ENCODE data around the gene FAF1. TPM values are rescaled to one million over a fixed set of nuclear protein-coding genes. Genes with fewer than 3 reads are reported as not detected.
A peak's percentile ranks its signal among the peaks of the same experiment; 100 is the strongest.

Gene FAF1
- total RNA-seq, 4 donors from 2014 or later: 60.4 to 89.0 (median 67.8) TPM

GRCh38 chr1:50979937-50980336 is 19.9 kb upstream of the FAF1 start:
- peak overlapping the region; percentile 70 to 89 for H3K4me3 ChIP-seq
- H3K4me1 ChIP-seq: peaks cover 0 to 53% (median 0%) of the 10 kb centered on the region in 3 donors
- WGBS, 2 donors (ENCODE audit: low coverage in 1 of 2): 46 to 67% methylated on average over 1 of the region's 1 CpG
- no peaks in the 10 kb centered on the region for H3K9me3 ChIP-seq
- no peaks in the 10 kb centered on the region for H3K27me3 ChIP-seq
- peak overlapping the region; percentile 98 to 99 (median 98) for H3K27ac ChIP-seq
- no peak for ATAC-seq
- H3K36me3 ChIP-seq: no peaks in the 10 kb centered on the region
- TF ChIP-seq POLR2A (IDR thresholded peaks at IDR 0.05) (no peak), CTCF (IDR thresholded peaks at IDR 0.05) (no peak), EP300 (IDR thresholded peaks at IDR 0.05) (no peak), POLR2AphosphoS5 (IDR thresholded peaks at IDR 0.05) (no peak)

- peak overlapping the region; percentile 98 to 99 (median 98) for H3K27ac ChIP-seq
- TF ChIP-seq EP300 (IDR thresholded peaks at IDR 0.05) (no peak), POLR2A (IDR thresholded peaks at IDR 0.05) (peak in 1 of 2 donors; percentile 6)
- no peaks in the 10 kb centered on the region for H3K27me3 ChIP-seq
- peak overlapping the region; percentile 70 to 89 for H3K4me3 ChIP-seq
- H3K36me3 ChIP-seq: no peaks in the 10 kb centered on the region
- no peaks in the 10 kb centered on the region for H3K9me3 ChIP-seq
- H3K4me1 ChIP-seq: peaks cover 0 to 56% (median 0%) of the 10 kb centered on the region in 3 donors
- ATAC-seq: no peak
- WGBS, 2 donors (ENCODE audit: low coverage in 1 of 2): 16 to 22% methylated on average over 7 to 10 of the region's 10 CpGs
These were observed 19.1 kb upstream of the FAF1 start for GRCh38 chr1:50978852-50979781.

- H3K36me3 ChIP-seq: no peaks in the 10 kb centered on the region
- peak overlapping the region; percentile 70 to 89 for H3K4me3 ChIP-seq
- peak; percentile 87 for ATAC-seq
- TF ChIP-seq CTCF (IDR thresholded peaks at IDR 0.05) (no peak), POLR2A (IDR thresholded peaks at IDR 0.05) (peak; percentile 51 to 58), EP300 (IDR thresholded peaks at IDR 0.05) (no peak), POLR2AphosphoS5 (IDR thresholded peaks at IDR 0.05) (peak; percentile 33)
- H3K4me1 ChIP-seq: peaks cover 0 to 58% (median 0%) of the 10 kb centered on the region in 3 donors
- WGBS, 2 donors (ENCODE audit: low coverage in 1 of 2): 6% methylated on average over 3 to 12 of the region's 42 CpGs
- no peaks in the 10 kb centered on the region for H3K27me3 ChIP-seq
- H3K9me3 ChIP-seq: no peaks in the 10 kb centered on the region
- H3K27ac ChIP-seq: peak overlapping the region; percentile 98 to 99 (median 98)
These were observed 18.2 kb upstream of the FAF1 start for GRCh38 chr1:50978144-50978851.

- peak overlapping the region; percentile 70 to 89 for H3K4me3 ChIP-seq
- H3K27ac ChIP-seq: peak overlapping the region; percentile 98 to 99 (median 98)
- ATAC-seq: peak; percentile 88
- TF ChIP-seq POLR2AphosphoS5 (IDR thresholded peaks at IDR 0.05) (peak; percentile 2), EP300 (IDR thresholded peaks at IDR 0.05) (no peak), POLR2A (IDR thresholded peaks at IDR 0.05) (no peak), CTCF (IDR thresholded peaks at IDR 0.05) (no peak)
- H3K9me3 ChIP-seq: no peaks in the 10 kb centered on the region
- H3K4me1 ChIP-seq: peaks cover 0 to 62% (median 0%) of the 10 kb centered on the region in 3 donors
- WGBS, 2 donors (ENCODE audit: low coverage in 1 of 2): 0% methylated on average over 4 of the region's 63 CpGs; no CpG with 5 or more reads in 1 of the 2 donors
- no peaks in the 10 kb centered on the region for H3K27me3 ChIP-seq
- no peaks in the 10 kb centered on the region for H3K36me3 ChIP-seq
These were observed 17.6 kb upstream of the FAF1 start for GRCh38 chr1:50977575-50978143.
